GM12892 (cell line): ENCODE data around the gene ANKRD34A.

ENCODE experiments used
- POLR2A ChIP-seq: IDR thresholded peaks from 2 replicates; pipeline ENCODE4 v1.6.1; 2011; ENCODE audit warnings: low read depth, low read length, control low read depth
- POLR2AphosphoS5 ChIP-seq: IDR thresholded peaks from 2 replicates; pipeline ENCODE4 v1.6.1; 2011; ENCODE audit warnings: low read depth, low read length, control low read depth
- TAF1 ChIP-seq: IDR thresholded peaks from 2 replicates; pipeline ENCODE4 v1.6.1; 2011; ENCODE audit warnings: low read depth, mild to moderate bottlenecking, control low read depth, low read length, borderline replicate concordance

DNA sequence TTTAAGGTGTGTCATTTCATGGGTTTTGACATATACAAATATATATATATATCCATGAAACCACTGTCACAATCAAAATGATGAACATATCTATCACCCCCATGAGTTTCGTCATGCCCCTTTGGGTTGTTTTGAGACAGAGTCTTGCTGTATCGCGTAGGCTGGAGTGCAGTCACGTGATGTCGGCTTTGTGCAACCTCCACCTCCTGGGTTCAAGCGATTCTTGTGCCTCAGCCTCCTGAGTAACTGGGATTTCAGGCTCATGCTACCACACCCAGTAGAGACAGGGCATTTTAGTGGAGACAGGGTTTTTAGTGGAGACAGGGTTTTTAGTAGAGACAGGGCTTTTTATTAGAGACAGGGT is 49.2 kb upstream of the ANKRD34A start:
- TF ChIP-seq POLR2AphosphoS5 (no peak), POLR2A (no peak), TAF1 (no peak)
